Pancreas (tissue), 10 donors: ENCODE data around the gene MOB4. TPM values are rescaled to one million over a fixed set of nuclear protein-coding genes. Genes with fewer than 3 reads are reported as not detected.
"Not testable (repeated sequence)": the region's sequence is repeated elsewhere in the genome, so short reads cannot be mapped to it uniquely, and the experiment has no call there.

Experiments used
- ATAC-seq, 4 donors: fragments of 200-7000 bp; cut with Tn5 transposase; one replicate each; pipeline versions ENCODE4 v1.8.0 to v1.9.1; 2020; ENCODE audit warnings: mild to moderate bottlenecking in 4 of 4, moderate library complexity in 4 of 4
- DNase-seq, 6 donors: peaks; one replicate each; pipeline ENCODE4 v3.0.0-alpha.2; 2020
- FAIRE-seq: peaks from 2 replicates; lab custom pipeline; 2012; peaks lifted over from hg19 to GRCh38; lab: Jason Lieb, UNC
- H3K27ac ChIP-seq, 4 donors: fragments of 200-600 bp; sonication (generic); 1 replicate in 3 of 4; 2 replicates in 1 of 4; pipeline versions ENCODE4 v1.5.0 to v1.8.0; 2020
- H3K27me3 ChIP-seq, 4 donors: fragments of 200-600 bp; one replicate each; pipeline ENCODE4 v1.8.0; 2021
- H3K36me3 ChIP-seq, 3 donors: fragments of 200-600 bp; sonication (generic) in 1 of 3; one replicate each; pipeline versions ENCODE4 v1.5.0 to v1.8.0; 2020 to 2021
- H3K4me1 ChIP-seq, 3 donors: fragments of 200-600 bp; one replicate each; pipeline ENCODE4 v1.8.0; 2021
- H3K4me3 ChIP-seq, 4 donors: fragments of 200-600 bp; sonication (generic) in 2 of 4; one replicate each; pipeline versions ENCODE4 v1.5.0 to v1.8.0; 2020 to 2021
- H3K9me3 ChIP-seq, 4 donors: fragments of 200-600 bp; one replicate each; pipeline ENCODE4 v1.8.0; 2021
- WGBS, 2 donors: extraction: QIAGEN DNeasy Blood & Tissue Kit; methylation state at CpG; one replicate each; pipeline ENCODE4 v1.1.7; 2013; 5-methylcytosine and 5-hydroxymethylcytosine counted together
- intact Hi-C, 3 donors: fragments of 100-400 bp; cut with DNase I; formaldehyde crosslinking; loops; one replicate each; pipeline versions ENCODE4 v1.11.1 to v1.14.2; 2022
- polyA plus RNA-seq, 2 donors: library from polyadenylated mRNA; stranded (reverse); fragments of 200-250 nt; gene quantifications; one replicate each; pipeline ENCODE4 v1.2.3, GENCODE V29; 2013
- total RNA-seq, 6 donors: library from RNA; stranded (reverse); fragmentation: NEBNext Ultra II Directional in 4 of 6; extraction: Animal tissue kit (Norgen Biotek cat#: 25700) in 4 of 6; gene quantifications; one replicate each; pipeline versions ENCODE4 v1.2.1 to v1.2.4, GENCODE V29; 2021 to 2023
- TF ChIP-seq, protein P1 (sequence below), 4 donors: fragments of 200-600 bp; sonication (generic) in 3 of 4; IDR thresholded peaks; one replicate each; pipeline versions ENCODE4 v1.5.0 to v1.8.0; 2021; ENCODE audit warnings: antibody characterized with exemption in 4 of 4
- donor health status: healthy with polysubstance abuse.
- donor health status: DM: no; HTN: no; CAD: no; lungs with moderate emphysema.
- donor health status: DM: no; HTN: no; CAD: no.
- donor health status: control.
- donor health status: control.
- donor health status: Bipolar disorder and iron deficiency.
- donor health status: DM: yes; HTN: yes; CAD: no.
- donor health status: DM: no; HTN: no; CAD: no.
- donor health status: DM: no; HTN: no; CAD: no.
- donor health status: DM: yes; HTN: yes; CAD: no.

MOB4 gene
- total RNA-seq (1 to 10 TPM; 4.6 to 9.7 (median 6.9) TPM), polyA plus RNA-seq (10 to 100 TPM in 1 of 2 donors, 1 to 10 TPM in 1; 6.1 to 18.3 TPM)

DNA sequence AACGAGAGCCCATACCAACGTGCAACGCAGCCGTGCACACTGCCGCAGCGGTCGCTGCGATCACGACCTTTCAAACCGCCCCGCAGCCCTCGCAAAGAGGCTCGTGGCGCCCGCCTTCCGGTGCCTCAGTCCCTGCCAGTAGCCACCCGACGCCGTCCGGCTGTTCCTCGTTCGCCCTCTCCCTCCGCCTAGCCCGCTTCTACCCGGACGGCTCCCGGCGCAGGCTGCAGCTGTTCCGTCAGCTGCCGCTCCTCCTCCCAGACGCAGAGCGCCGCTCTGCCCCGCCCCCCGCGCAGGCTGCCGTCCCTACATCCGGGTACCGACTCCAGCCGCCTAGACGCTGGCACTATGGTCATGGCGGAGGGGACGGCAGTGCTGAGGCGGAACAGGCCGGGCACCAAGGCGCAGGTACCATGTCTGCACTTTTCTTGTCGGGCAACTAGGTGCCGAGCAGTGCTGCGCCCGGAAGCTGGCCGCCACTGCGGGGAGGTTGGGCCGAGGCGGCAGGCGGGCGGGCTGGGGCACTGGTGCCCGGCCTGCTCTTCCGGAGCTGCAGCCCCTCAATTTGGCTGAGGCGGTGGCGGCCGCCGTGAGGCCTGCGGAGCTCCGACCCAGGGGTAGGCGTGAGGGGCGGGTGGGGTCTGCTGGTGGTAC is at the start of gene MOB4:
Gene MOB4 (plus strand): TSS at position 328 of the 654 bp plus-strand sequence. CDS start 21 bp downstream, at position 349.
- H3K4me3 ChIP-seq = peak within 1 kb of the TSS; percentile 58 to 82 (median 82)
- peaks cover 0 to 14% (median 7%) of the 10 kb centered on the region in 3 donors for H3K4me1 ChIP-seq
- WGBS, 2 donors = 0 to 1% methylated on average over 64 to 66 of the region's 66 CpGs
- FAIRE-seq (no peak), DNase-seq (peak; percentile 95 to 98 (median 97)), ATAC-seq (peak; percentile 97 to 99 (median 98))
- H3K27me3 ChIP-seq = no peaks in the 10 kb centered on the region
- intact Hi-C loops = no loop called here
- H3K9me3 ChIP-seq = no peaks in the 10 kb centered on the region
- peak within 1 kb of the TSS; percentile 84 to 98 (median 91) for H3K27ac ChIP-seq
- TF ChIP-seq, protein P1, sequence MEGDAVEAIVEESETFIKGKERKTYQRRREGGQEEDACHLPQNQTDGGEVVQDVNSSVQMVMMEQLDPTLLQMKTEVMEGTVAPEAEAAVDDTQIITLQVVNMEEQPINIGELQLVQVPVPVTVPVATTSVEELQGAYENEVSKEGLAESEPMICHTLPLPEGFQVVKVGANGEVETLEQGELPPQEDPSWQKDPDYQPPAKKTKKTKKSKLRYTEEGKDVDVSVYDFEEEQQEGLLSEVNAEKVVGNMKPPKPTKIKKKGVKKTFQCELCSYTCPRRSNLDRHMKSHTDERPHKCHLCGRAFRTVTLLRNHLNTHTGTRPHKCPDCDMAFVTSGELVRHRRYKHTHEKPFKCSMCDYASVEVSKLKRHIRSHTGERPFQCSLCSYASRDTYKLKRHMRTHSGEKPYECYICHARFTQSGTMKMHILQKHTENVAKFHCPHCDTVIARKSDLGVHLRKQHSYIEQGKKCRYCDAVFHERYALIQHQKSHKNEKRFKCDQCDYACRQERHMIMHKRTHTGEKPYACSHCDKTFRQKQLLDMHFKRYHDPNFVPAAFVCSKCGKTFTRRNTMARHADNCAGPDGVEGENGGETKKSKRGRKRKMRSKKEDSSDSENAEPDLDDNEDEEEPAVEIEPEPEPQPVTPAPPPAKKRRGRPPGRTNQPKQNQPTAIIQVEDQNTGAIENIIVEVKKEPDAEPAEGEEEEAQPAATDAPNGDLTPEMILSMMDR (IDR thresholded peaks at IDR 0.05) = no peak
- H3K36me3 ChIP-seq = no peaks in the 10 kb centered on the region

DNA sequence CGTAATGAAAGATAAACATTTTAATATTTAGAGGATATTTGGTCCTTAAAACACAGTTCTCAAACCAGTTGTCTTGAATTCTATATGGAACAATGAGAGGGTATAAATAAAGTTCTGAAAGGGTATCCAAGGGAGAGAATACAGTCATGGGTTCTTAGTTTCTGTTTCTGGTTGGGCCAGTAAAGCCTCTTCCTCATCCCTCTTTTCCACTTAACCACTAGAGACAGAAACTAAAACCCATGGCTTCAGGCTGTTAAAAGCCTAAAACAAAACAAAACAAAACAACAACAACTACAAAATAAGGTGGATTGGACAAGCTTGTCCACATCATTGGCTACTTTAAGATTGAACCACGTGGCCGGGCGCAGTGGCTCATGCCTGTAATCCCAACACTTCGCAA is 43.7 kb upstream of the MOB4 start:
- H3K36me3 ChIP-seq = peaks cover 6 to 72% (median 41%) of the 10 kb centered on the region in 3 donors
- no peaks in the 10 kb centered on the region for H3K9me3 ChIP-seq
- no peak for FAIRE-seq
- DNase-seq = no peak
- no peak overlapping the region for H3K27ac ChIP-seq
- H3K27me3 ChIP-seq = no peaks in the 10 kb centered on the region
- H3K4me1 ChIP-seq = no peaks in the 10 kb centered on the region
- intact Hi-C loops = loop anchor here in 1 of 3 donors (10.0 kb wide), 1 partner anchor 67 kb away; no protein-coding TSS in a partner anchor
- no peak for ATAC-seq
- H3K4me3 ChIP-seq = no peak overlapping the region
- WGBS, 2 donors = 97% methylated on average over 5 of the region's 5 CpGs
- TF ChIP-seq, protein P1 (IDR thresholded peaks at IDR 0.05) = no peak

DNA sequence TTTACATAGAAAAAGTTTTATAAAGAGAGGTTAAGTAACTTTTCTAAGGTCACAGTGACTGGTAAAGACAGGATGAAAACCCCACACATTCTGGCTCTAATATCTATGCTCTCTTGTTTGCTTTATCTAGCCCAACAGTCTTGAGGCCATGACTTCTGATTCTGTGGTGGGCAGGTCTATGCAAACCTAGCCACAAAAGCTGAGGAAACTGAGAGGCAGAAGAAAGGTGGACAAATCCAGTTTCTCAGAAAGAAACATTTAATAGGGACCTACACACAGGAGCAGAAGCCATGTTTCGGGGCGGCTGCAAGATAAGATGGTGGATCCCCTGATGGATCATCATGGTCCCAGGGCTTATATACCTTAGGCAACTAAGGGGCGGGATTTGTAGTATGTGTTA is 38.1 kb upstream of the MOB4 start:
- ATAC-seq = no peak
- Histone ChIP-seq H3K27me3 (no peaks in the 10 kb centered on the region), H3K9me3 (no peaks in the 10 kb centered on the region), H3K4me1 (no peaks in the 10 kb centered on the region), H3K4me3 (no peak overlapping the region), H3K36me3 (peaks cover 6 to 39% (median 22%) of the 10 kb centered on the region in 3 donors), H3K27ac (no peak overlapping the region)
- intact Hi-C loops = loop anchor here in 1 of 3 donors (10.0 kb wide), 1 partner anchor 73 kb away; no protein-coding TSS in a partner anchor
- no peak for DNase-seq
- TF ChIP-seq, protein P1 (IDR thresholded peaks at IDR 0.05) = no peak
- WGBS, 2 donors = 99 to 100% methylated on average over 3 of the region's 3 CpGs
- no peak for FAIRE-seq

DNA sequence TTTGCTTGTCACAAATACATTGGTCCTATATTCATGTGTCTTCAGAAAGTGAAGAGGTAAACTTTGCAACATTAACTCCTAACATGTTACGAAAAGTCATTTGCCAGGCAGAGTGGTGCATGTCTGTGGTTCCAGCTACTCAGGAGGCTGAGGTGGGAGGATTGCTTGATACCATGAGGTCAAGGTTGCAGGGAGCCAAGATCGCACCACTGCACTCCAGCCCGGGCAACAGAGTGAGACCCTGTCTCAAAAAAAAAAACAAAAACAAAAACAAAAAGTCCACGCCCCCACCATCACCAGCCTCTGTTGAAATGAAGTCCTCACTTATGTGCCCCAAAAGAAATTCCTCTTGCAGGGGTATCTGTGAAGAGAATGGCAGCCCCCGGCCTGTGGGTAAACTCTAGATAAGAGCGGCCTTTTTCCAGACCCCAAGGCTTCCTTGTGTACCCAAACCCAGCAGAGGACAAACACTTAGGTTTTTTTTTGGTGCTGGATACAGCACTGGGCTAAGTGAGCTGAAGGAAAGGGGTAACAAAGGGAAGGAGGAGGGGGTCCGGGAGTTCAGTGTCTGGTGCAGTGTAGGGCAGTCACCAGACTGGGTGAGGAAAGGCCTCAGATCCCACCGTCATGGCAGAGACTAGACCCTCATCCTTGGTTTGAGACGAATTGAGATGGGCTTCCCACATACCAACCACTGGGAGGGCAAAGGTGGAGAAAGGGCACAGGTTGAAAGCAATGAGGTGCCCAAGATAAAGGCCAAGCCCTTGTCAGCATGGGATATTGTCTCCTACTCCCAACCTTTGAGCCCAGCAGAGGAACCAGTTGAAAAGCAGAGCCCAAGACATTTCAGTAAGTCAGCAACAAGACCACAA is 35.5 kb upstream of the MOB4 start:
- Histone ChIP-seq H3K36me3 (peaks cover 0 to 20% (median 12%) of the 10 kb centered on the region in 3 donors), H3K4me3 (no peak overlapping the region), H3K9me3 (peaks cover 0 to 2% (median 0%) of the 10 kb centered on the region in 4 donors), H3K27ac (no peak overlapping the region), H3K27me3 (no peaks in the 10 kb centered on the region), H3K4me1 (no peaks in the 10 kb centered on the region)
- ATAC-seq = no peak
- FAIRE-seq = no peak
- TF ChIP-seq, protein P1 (IDR thresholded peaks at IDR 0.05) = no peak
- DNase-seq = no peak
- intact Hi-C loops = no loop called here
- WGBS, 2 donors = 90 to 95% methylated on average over 9 of the region's 9 CpGs

DNA sequence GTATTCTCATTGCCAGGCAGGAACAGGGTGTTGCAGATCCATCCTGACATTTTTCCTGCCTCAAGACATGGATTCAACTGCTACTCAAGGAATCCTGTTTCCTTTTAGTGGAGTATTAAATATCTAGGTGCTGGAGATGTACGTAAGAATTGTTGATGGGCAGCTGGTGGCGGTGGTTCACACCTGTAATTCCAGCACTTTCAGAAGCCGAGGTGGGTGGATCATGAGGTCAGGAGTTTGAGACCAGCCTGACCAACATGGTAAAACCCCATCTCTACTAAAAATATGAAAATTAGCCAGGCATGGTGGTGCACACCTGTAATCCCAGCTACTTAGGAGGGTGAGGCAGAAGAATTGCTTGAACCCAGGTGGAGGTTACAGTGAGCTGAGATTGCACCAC is 31.6 kb upstream of the MOB4 start:
- intact Hi-C loops, DNase-seq, H3K27me3 ChIP-seq, H3K9me3 ChIP-seq, H3K4me1 ChIP-seq, ATAC-seq, FAIRE-seq, H3K4me3 ChIP-seq, H3K27ac ChIP-seq: not testable (repeated sequence)
- peaks cover 0 to 27% (median 20%) of the 10 kb centered on the region in 3 donors for H3K36me3 ChIP-seq
- 98% methylated on average over 3 of the region's 3 CpGs for WGBS, 2 donors
